Midbrain (tissue), 1 donor: ENCODE data around the gene AK3.

Experiments used
- DNase-seq: peaks from one replicate; lab custom pipeline; 2025; lab: John Stamatoyannopoulos, UW

AK3 gene

DNA sequence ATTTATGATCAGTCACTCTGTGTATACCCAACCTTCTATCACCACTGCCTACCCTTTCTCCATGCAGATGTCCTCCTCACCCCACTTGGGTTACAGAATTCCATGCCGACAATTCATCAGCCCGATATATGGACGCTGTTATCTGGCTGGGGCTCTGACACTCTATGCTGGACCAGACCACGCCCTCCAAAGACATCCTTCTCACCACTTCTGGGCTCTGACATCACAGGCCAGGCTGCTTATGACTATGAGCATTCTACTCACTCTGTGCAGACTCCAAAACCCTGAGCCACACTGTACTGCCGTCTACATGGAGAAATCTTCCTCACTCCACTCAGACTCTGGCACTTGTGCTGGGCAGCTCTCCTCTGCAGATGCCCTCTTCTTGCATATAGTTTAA lies 7.6 kb upstream of the AK3 start:
- no peak for DNase-seq

DNA sequence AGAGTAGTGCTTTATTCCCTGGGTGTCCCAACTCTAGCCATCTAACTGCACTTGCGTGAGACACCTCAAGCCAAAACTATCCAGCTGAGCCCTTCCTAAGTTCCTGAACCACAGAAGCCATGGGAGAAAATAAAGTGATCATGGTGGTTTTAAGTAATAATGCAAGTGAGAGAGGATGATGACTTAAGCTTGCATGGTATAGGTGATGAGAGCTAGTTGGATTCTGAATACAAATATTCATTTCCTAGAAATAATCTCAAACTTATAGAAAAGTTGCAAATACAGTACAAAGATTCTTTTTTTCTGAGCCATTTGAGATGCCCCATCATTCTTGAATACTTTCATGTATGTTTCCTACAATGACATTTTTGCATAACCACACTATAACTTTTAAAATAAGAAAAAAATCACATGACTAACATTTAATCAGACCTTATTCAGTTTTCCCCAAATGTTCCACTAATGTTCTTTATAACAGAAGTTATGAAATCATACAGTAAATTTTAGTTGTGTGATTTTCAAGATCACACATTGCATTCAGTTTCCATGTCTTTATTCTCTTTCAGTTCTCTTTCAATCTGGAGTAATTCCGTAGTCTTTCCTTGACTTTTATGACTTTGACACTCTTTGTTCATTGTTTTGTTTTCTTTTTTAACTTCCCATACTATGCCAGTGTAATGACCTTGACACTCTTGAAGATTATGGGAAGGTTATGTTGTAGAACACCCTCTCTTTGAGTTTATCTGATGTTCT lies 5.5 kb upstream of the AK3 start:
- no peak for DNase-seq

DNA sequence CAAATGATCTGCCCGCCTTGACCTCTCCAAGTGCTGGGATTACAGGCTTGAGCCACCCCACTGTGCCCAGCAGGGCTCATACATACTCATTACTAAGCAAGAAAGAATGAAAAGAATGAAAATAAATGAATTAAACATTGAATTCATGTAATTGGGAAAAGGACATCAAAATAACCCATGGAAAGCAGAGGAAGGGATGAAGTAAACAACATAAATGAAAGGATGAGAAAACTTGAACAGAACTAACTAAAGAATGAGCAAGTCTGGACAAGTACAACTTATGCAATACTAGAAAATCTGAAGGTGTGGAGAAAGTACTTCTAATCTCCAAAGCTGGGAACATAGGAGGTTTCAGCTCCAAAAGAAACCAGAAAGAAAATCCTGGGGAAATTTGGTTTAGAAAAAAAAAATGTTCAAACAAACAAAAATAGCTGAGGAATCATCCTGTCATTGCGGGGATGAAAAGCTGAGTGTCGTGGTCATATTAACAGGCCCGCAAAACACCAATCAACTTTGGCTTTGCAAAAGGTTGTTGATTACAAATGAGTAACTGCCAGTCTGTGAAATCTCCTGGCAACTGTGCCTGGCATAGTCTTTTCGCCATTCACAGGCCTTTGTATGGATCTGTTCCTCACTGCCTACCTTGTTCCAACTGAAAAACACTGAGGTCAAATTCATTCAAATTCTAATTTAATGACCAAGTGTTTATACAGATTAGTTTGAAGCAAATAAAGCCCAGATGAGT lies 2.3 kb upstream of the AK3 start:
- no peak for DNase-seq

DNA sequence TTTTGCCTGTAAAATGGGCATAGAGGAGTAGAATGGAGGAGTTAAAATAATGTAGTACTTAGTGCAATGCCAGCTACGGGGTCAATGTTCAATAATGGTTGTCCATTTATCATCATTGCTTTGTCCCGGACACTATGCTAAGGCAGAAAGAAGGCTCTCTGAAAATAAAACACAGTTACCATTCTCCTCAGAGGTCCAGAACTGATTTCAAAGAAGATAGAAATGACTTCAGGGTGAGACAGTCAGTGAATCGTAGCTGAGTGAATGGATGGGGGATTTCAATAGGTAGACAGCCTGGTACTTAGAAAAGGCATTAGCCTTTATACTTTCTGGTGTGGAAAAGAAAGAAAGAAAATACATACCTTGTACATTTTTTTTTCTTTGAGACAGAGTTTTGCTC lies 1.2 kb upstream of the AK3 start:
- no peak for DNase-seq

DNA sequence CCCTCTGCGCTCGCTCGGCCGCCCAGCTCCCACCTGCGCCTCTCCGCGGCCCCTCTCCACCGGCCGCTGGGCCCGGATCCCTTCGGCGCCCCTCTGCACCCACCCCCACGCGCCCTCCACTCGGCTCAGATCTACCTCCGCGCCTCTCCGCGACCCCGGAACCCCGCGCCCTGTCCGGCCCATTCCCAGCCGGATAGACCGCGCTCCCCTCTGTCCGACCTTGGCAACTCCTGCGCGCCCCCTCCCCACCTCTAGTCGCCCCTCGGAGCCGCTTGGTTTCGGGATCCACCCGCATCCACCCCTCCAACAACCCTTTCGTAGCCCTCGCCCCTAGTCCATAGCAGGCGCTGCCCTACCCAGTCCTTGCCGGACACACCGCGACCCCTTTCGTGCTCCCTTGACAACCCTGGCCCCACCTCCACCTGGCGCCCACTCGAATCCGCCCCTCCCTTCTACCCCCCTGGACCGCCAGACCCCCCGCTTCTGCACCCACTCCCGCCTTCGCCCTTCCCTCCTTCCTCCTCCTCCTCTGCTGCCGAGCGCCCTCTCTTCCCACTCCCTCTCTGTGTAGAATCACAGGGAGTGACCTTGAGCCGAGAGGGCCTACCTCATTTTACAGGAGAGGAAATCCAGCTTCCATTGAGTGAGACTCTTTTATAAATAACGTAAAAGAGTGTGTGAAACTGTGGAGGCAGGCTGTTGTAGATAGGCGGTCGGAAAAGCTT lies 525 bp upstream of the AK3 start:
- peak; percentile 54 for DNase-seq

DNA sequence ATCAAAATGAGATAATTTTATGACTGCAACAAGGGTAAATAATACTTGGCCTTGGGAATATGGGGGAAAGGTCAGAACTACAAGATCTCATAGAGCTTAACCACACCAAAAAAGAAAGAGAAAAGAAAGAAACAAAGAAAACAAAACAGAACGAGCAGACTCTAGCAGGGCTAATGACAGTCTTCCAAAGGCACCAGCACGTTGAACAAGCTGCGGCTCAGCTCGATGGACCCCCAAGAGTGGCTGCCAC lies 689 bp downstream of the AK3 start:
- DNase-seq: no peak

DNA sequence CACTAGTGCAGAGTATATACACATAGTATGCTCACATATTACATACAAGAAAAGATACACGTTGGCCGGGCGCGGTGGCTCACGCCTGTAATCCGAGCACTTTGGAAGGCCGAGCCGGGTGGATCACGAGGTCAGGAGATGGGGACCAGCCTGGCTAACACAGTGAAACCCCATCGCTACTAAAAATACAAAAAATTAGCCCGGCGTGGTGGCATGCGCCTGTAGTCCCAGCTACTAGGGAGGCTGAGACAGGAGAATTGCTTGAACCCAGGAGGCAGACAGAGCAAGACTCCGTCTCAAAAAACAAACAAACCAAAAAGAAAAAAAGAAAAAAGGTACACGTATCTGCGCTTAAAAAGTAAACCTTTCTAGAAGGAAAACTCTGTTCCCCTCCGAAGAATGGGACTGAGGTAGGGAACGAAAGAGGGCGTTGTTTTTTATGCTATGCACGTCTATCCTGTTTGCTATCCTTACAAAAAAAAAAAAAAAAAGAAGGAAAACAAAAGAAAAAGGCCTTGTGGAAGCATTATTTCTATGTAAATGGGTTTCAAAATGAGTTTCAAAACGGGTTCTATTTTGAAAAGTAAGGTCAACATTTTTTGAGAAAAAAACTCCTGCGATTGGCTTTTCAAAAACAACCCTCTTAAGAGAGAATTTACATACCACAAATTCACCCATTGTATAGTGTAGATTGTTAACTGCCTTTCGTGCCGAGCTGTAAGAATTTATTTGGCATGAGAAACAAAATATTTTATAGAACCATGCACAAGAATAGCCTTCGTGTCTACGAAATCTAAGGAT lies 1.2 kb downstream of the AK3 start:
- DNase-seq: no peak

DNA sequence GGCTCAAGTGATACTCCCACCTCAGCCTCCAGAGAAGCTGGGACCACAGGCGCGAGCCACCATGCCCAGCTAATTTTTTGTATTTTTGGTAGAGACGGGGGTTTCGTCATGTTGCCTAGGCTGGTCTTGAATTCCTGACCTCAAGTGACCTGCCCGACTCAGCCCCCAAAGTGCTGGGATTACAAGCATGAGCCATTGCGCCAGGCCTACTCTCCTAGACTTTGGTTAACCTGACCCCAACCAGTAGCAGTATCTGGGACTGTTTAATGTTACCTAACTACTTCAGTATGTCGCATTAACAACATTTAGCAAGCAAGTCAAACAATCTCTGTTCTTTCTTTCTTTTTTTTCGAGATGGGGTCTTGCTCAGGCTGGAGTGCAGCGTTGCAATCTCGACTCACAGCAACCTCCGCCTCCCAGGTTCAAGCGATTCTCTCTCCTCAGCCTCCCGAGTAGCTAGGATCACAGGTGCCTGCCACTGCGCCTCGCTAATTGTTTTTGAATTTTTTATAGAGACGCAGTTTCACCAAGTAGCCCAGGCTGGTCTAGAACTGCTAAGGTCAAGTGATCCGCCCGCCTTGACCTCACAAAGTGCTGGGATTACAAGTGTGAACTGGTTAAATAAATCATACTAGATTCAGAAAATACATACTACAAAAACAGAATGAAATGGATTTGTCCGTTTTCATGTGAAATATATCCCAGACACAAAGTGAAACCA lies 2.0 kb downstream of the AK3 start:
- DNase-seq: no peak

DNA sequence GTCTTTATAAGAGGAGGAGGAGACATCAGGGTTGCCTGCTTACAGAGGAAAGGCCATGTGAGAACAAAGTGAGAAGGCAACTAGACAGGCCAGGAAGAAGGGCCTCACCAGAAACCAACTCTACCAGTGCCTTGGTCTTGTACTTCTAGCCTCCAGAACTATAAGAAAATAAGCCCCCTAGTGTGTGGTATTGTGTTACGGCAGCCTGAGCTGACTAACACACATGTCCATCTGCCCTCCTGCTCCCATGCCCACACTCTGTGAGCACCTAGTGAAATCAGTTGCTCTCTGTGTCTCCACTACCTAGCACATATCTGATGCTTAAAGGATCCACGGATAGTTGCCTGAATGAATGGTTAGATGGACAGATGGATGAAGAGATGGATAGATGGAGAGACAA lies 6.9 kb downstream of the AK3 start:
- DNase-seq: no peak

DNA sequence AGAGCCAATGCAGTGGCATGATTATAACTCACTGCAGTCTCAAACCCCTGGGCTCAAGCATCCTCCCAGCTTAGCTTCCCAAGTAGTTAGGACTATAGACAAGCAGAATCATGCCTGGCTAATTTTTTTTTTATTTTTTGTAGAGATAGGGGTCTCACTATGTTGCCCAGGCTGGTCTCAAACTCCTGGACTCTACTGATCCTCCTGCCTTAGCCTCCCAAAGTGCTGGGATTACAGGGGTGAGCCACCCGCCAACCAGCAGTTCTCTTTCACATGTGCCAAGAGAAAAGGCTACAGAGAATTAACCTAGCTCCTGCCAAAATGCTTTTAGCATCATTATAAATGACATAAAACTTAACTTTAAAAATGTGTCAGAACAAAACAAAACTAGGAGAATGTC lies 8.1 kb downstream of the AK3 start:
- DNase-seq: no peak

DNA sequence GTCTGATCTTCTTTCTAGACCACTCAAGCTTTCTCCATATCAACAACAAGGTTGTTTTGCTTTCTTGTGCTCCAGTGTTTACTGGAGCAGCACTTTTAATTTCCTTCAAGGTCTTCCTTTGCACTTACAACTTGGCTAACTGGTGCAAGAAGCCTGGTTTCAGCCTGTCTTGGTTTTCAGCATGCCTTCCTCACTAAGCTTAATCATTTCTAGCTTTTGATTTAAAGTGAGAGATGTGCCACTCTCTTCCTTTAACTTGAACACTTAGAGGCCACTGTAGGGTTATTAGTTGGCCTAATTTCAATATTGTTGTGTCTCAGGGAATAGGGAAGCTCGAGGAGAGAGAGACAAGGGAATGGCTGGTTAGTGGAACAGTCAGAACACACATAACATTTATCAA lies 13.4 kb downstream of the AK3 start:
- no peak for DNase-seq

DNA sequence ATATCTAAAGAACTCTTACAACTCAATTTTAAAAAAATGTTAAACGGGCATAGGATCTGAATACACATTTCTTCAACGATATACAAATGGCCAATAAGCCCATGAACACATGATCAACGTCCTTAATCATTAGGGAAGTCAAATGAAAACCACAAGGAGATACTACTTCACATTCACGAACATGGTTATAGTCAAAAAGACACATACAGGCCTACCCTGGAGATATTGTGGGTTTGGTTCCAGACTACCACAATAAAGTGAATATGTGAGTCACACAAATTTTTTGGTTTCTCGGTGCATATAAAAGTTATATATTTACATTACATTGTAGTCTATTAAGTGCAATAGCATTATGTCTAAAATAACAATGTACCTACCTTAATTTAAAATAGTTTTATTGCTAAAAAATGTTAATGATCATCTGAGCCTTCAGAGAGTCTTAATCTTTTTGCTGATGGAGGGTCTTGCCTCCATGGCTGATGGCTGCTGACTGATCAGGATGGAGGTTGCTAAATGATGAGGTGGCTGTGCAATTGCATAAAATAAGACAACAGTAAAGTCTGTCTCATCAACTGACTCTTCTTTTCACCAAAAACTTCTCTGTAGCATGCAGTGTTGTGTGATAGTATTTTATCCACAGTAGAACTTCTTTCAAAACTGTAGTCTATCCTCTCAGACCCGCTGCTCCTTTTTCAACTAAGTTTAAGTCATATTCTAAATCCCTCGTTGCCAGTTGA lies 15.1 kb downstream of the AK3 start:
- DNase-seq: no peak

DNA sequence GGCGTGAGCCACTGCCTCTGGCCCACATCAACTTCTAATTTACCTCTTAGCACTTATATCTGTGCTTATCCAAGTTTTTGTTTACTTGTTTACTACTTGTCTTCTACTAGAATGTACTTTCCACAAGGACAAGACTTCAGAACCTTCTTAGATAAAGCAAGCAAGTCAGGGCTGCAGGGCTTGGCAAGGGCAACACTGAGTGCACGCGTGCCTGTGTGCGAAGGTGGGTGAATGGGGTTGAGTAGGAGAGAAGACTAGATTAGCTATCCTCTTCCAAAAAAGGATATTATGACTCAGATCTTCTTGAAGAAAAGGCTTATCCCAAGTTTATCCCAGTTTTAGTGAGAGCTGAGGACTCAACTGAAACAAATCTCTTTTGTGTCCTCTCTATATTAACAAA lies 19.3 kb downstream of the AK3 start:
- DNase-seq: no peak

DNA sequence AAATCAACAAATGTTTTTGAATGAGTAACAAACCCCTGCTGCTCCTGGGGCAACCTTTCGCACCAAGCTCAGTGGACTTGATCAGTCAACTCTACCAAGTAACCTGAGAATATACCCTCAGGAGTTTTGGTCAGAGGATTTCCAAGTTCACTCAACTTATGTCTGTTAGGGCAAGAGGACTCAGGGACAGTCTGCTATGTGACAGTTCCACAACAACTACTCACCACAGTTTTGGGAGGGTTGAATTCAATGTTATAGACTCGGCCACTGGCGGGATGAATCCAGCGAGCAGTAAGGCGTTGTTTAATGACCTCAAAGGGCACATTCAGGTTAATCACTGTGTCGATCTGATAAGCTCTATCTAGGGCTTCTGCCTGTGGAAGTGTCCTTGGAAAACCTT lies 22.1 kb downstream of the AK3 start:
- DNase-seq: no peak

DNA sequence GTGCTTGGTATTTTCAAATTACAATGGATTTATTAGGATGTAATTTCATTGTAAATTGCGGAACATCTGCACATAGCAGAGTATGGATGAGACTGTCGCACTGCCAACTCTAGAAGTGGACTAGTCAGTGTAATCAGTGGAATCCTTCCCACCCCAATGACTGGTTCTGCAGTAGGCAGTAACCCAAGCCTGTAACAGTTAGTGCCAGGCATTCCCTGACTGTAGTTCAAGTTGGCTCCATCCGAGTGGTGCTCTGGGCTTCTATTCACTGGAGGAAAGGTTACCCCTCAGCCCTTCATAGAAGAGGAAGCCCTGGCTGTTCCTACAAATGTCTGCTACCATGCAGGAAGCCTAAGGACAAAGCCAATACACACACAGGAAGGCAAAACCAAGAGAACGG lies 23.2 kb downstream of the AK3 start:
- no peak for DNase-seq

DNA sequence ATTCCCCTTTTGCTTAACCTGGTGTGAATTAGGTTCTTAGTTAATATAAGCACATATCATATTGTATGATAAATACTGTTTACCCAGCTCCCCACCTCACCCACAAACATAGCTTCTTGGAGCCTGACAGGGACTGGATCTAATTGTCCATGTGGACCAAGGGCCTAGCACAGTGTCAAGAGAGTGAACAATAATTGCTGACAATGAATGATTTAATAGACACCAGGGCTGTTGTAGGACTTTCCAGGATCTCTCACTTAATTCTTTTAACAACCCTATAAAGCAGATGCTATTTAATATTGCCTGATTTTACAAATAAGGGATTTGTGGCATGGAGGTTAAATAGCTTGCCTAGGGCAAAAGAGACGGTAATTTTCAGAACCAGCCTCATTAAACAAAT lies 24.8 kb downstream of the AK3 start:
- DNase-seq: no peak

DNA sequence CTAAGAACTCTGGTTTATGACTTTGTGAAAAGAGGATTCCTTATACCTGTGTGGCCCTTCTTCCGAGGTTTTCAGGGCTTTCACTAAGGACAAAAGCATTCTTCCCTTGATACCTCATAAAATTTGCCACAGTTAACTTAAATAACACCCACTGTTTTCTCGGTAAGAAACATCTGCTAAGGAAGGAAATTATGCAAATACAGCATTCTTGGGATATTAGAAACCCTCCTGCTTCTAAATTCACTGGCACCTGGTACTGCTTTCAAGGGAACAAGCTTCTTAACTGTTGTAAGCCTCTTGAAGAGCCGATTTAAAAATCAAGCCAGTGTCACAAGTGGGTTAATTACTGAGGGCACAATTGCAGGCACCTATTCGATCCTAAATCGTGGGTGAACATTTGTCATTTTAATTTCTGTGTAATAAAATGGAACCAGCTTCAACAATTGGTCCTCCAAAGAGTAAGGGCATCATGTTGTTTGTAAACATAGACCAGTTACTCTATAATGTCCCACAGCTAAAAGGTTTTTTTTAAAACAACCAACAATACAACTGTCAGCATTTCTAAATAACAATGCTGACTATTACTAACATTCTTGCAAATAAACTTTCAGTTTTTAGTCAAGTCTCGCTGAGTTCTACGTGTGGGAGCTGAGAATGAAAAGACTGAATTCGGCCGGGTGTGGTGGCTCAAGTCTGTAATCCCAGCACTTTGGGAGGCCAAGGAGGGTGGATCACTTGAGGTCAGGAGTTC lies 26.6 kb downstream of the AK3 start:
- DNase-seq: no peak

DNA sequence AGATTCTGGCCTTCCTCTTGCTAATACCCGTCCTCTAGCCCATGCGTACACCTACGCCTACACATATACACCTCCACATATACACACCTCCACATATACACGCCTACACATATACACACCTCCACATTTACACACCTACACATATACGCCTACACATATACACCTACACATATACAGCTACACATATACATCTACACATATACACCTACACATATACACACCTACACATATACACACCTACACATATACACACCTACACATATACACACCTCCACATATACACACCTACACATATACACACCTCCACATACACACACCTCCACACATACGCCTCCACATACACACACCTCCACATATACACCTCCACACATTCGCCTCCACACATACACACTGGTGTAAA lies 27.2 kb downstream of the AK3 start:
- no peak for DNase-seq

DNA sequence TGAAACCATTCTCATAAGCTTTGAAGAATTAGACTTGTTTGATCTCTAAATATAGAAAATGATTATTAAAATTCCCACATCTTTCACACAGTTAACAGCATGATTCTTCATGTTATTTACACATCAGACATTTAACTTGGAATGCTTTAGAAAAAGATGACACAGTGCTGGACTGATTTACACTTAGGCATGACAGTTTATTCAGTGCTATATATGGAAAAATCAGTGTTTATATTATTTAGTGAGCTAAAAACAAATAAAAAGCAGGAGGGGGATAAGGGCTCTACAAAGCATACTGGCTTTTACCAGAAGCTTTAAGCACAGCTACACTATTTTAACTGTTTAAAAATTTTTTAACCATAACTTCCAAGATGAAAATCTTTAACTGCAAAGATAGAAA lies 31.6 kb downstream of the AK3 start:
- DNase-seq: no peak

DNA sequence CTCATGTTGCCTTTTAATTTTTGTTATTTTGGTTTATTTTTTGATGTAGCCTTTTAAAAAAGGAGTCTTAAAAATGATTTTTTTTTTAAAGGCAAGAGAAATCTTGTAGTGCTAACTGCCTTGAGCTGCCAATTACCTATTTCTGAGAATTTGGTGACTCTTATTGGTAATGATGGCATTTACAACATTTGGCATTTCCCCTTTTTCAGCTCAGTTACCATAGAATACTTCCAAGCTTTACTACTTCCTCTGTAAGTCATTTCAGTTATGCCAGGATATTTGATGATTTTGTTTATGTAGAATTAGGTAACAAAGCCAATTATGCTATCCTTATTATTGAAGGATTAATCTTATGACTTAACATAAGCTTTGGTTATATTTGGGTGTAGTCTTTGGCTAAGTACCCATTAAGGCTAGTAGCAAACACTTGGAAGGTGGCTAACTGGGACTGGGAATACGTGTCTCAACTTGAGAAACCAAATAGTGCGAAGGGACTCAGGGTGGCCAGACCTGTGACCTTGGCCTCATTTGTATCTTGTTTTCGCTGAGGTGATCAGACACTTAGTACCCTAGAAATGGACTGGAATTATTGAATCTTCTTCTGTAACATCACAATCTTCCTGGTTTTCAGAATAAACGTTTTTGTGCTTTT lies 33.9 kb downstream of the AK3 start:
- DNase-seq: no peak
